HEK293T (cell line): ENCODE measurements around the gene SLC10A7.

Source experiments
- ARNT ChIP-seq: fragments of 450-650 bp; IDR thresholded peaks from 2 replicates; pipeline ENCODE4 v1.6.1; 2017; ENCODE audit warnings: mild to moderate bottlenecking
- BHLHE40 ChIP-seq: fragments of 450-650 bp; IDR thresholded peaks from 2 replicates; pipeline ENCODE4 v1.6.1; 2016; ENCODE audit warnings: mild to moderate bottlenecking, moderate library complexity, borderline replicate concordance
- ELF4 ChIP-seq: fragments of 450-650 bp; IDR thresholded peaks from 2 replicates; pipeline ENCODE4 v1.6.1; 2017; ENCODE audit warnings: antibody characterized with exemption
- FOXA1 ChIP-seq: fragments of 450-650 bp; IDR thresholded peaks from 2 replicates; pipeline ENCODE4 v1.6.1; 2016; ENCODE audit warnings: mild to moderate bottlenecking
- FOXK2 ChIP-seq: fragments of 450-650 bp; IDR thresholded peaks from 2 replicates; pipeline ENCODE4 v1.6.1; 2016; ENCODE audit warnings: mild to moderate bottlenecking
- FOXM1 ChIP-seq: fragments of 450-650 bp; IDR thresholded peaks from 2 replicates; pipeline ENCODE4 v1.6.1; 2017; ENCODE audit warnings: mild to moderate bottlenecking, borderline replicate concordance
- L3MBTL2 ChIP-seq: fragments of 450-650 bp; conservative IDR thresholded peaks from 2 replicates; pipeline ENCODE4 v1.6.1; 2016; ENCODE audit warnings: mild to moderate bottlenecking
- LEF1 ChIP-seq: fragments of 450-650 bp; IDR thresholded peaks from 2 replicates; pipeline ENCODE4 v1.6.1; 2017; ENCODE audit warnings: mild to moderate bottlenecking, borderline replicate concordance
- SP1 ChIP-seq: fragments of 450-650 bp; IDR thresholded peaks from 2 replicates; pipeline ENCODE4 v1.6.1; 2017
- SUZ12 ChIP-seq: fragments of 450-650 bp; IDR thresholded peaks from 2 replicates; pipeline ENCODE4 v1.6.1; 2016; ENCODE audit warnings: mild to moderate bottlenecking
- TARDBP ChIP-seq: fragments of 450-650 bp; IDR thresholded peaks from 2 replicates; pipeline ENCODE4 v1.6.1; 2016
- ZNF384 ChIP-seq: fragments of 450-650 bp; IDR thresholded peaks from 2 replicates; pipeline ENCODE4 v1.6.1; 2016

DNA sequence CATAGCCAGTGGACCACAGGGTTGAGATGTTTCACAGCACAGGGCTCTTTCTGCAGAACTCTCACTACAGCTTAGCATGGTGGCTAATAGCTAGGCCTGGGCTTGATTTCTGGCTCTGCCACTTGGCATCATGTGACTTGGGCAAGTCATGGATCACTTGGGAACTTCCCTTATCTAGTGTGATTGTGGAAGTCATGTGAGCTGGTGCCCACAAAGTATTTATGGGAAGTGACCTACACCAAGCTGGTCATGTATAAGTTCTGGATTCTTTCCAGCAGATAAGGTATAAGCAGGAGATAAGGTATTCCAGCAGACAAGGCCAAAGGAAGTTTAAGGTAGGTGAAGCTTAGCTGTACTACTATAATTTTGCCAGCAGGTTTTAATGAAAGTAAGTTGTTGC is 246.4 kb downstream of the SLC10A7 start:
- no peak for TF ChIP-seq ZNF384
- no peak for TF ChIP-seq ARNT
- TF ChIP-seq SP1, result no peak
- TF ChIP-seq FOXM1, result no peak
- TF ChIP-seq TARDBP, result no peak
- no peak for TF ChIP-seq BHLHE40
- TF ChIP-seq FOXA1, result no peak
- TF ChIP-seq L3MBTL2, result no peak
- no peak for TF ChIP-seq ELF4
- no peak for TF ChIP-seq SUZ12
- no peak for TF ChIP-seq LEF1
- TF ChIP-seq FOXK2, result no peak
